Spleen (tissue), 11 donors: ENCODE results near the gene TRAPPC6A. TPM values are rescaled to one million over a fixed set of nuclear protein-coding genes. Genes with fewer than 3 reads are reported as not detected.

Source experiments
- DNase-seq: peaks from one replicate; pipeline ENCODE4 v3.0.0-alpha.2; 2020
- H3K27ac ChIP-seq, 8 donors: fragments of 200-600 bp; sonication (generic) in 7 of 8; 1 replicate in 4 of 8; 2 replicates in 4 of 8; pipeline versions ENCODE4 v1.5.0 to v1.8.0; 2016 to 2021; ENCODE audit warnings: inconsistent platforms in 4 of 8, mild to moderate bottlenecking in 4 of 8, moderate library complexity in 1 of 8
- H3K27me3 ChIP-seq, 7 donors: fragments of 200-600 bp; sonication (generic) in 6 of 7; replicated peaks in 1 of 7; 1 replicate in 4 of 7; 2 replicates in 3 of 7; pipeline versions ENCODE4 v1.5.0 to v1.8.0; 2016 to 2021; ENCODE audit warnings: inconsistent platforms in 3 of 7, mild to moderate bottlenecking in 1 of 7
- H3K36me3 ChIP-seq, 6 donors: fragments of 200-600 bp; sonication (generic) in 5 of 6; 1 replicate in 4 of 6; 2 replicates in 2 of 6; pipeline versions ENCODE4 v1.5.0 to v1.8.0; 2016 to 2021; ENCODE audit warnings: inconsistent platforms in 2 of 6
- H3K4me1 ChIP-seq, 6 donors: fragments of 200-600 bp; sonication (generic) in 5 of 6; 1 replicate in 3 of 6; 2 replicates in 3 of 6; pipeline versions ENCODE4 v1.5.0 to v1.8.0; 2016 to 2021; ENCODE audit warnings: inconsistent platforms in 3 of 6
- H3K4me3 ChIP-seq, 8 donors: fragments of 200-600 bp; sonication (generic) in 7 of 8; 1 replicate in 4 of 8; 2 replicates in 4 of 8; pipeline versions ENCODE4 v1.5.0 to v1.8.0; 2016 to 2021; ENCODE audit warnings: inconsistent platforms in 4 of 8, mild to moderate bottlenecking in 4 of 8, moderate library complexity in 2 of 8
- H3K9me3 ChIP-seq, 8 donors: fragments of 200-600 bp; sonication (generic) in 7 of 8; 1 replicate in 4 of 8; 2 replicates in 4 of 8; pipeline versions ENCODE4 v1.5.0 to v1.8.0; 2016 to 2021; ENCODE audit warnings: inconsistent platforms in 4 of 8
- CTCF ChIP-seq, 11 experiments: fragments of 200-600 bp in 7 of 11; fragments of 450-650 bp in 4 of 11; sonication (generic) in 4 of 11; IDR thresholded peaks in 8 of 11; conservative IDR thresholded peaks in 3 of 11; 1 replicate in 7 of 11; 2 replicates in 4 of 11; pipeline versions ENCODE4 v1.4.0 to v1.8.0; 2016 to 2021; ENCODE audit warnings: antibody characterized with exemption in 11 of 11, inconsistent platforms in 4 of 11, mild to moderate bottlenecking in 1 of 11
- POLR2A ChIP-seq, 3 donors: fragments of 450-650 bp; IDR thresholded peaks; one replicate each; pipeline ENCODE4 v1.5.1; 2017; ENCODE audit warnings: antibody characterized with exemption in 3 of 3, mild to moderate bottlenecking in 1 of 3
- POLR2AphosphoS5 ChIP-seq, 3 donors: sonication (generic); formaldehyde crosslinking; IDR thresholded peaks; one replicate each; pipeline ENCODE4 v1.5.1; 2017; ENCODE audit warnings: antibody characterized with exemption in 3 of 3
- WGBS, 5 donors: extraction: QIAGEN DNeasy Blood & Tissue Kit in 3 of 5; methylation state at CpG; one replicate each; pipeline versions ENCODE4 v1.1.5 to v1.1.7; 2013 to 2018; 5-methylcytosine and 5-hydroxymethylcytosine counted together
- intact Hi-C: fragments of 100-400 bp; cut with DNase I; formaldehyde crosslinking; loops from one replicate; pipeline ENCODE4 v1.15.0; 2023; ENCODE audit warnings: low total_unique reads
- polyA plus RNA-seq, 3 donors: library from polyadenylated mRNA; stranded (reverse); fragments of 200-250 nt; gene quantifications; one replicate each; pipeline ENCODE4 v1.2.1, GENCODE V29; 2013
- total RNA-seq, 7 donors: library from RNA; depleted of rRNA in 3 of 7; stranded (reverse); fragments of >200 nt in 3 of 7; fragmentation: NEBNext Ultra II Directional in 4 of 7; extraction: Animal tissue kit (Norgen Biotek cat#: 25700) in 4 of 7; gene quantifications; one replicate each; pipeline versions ENCODE4 v1.1.0 to v1.2.1, GENCODE V29; 2016 to 2021
- donor health status: healthy with polysubstance abuse.
- donor health status: DM: no; HTN: no; CAD: no; lungs with moderate emphysema.
- donor health status: DM: no; HTN: no; CAD: no.
- donor health status: Bipolar disorder and iron deficiency.
- donor health status: healthy.
- donor health status: DM: no; HTN: no; CAD: no.
- donor health status: DM: yes; HTN: yes; CAD: no.

The TRAPPC6A gene
- total and polyA plus RNA-seq, 10 donors, result 25.9 to 109 (median 39.8) TPM

- TF ChIP-seq POLR2AphosphoS5 (IDR thresholded peaks at IDR 0.05) (peak in 2 of 3 donors; percentile 24 to 68), CTCF (IDR thresholded peaks at IDR 0.05 in 8 of 11, conservative IDR thresholded peaks at IDR 0.05 in 3 of 11) (no peak)
- no peaks in the 10 kb centered on the region for H3K9me3 ChIP-seq
- intact Hi-C loops, result no loop called here
- no peaks in the 10 kb centered on the region for H3K27me3 ChIP-seq
- peak overlapping the region in 1 of 8 donors; percentile 28 for H3K4me3 ChIP-seq
- H3K27ac ChIP-seq, result peak overlapping the region; percentile 44 to 78 (median 69)
- WGBS, 5 donors, result 22 to 36% (median 32%) methylated on average over 7 of the region's 7 CpGs
- peaks cover 21 to 86% (median 59%) of the 10 kb centered on the region in 6 donors for H3K4me1 ChIP-seq
- H3K36me3 ChIP-seq, result peaks cover 0 to 10% (median 0%) of the 10 kb centered on the region in 6 donors
- DNase-seq, result no peak
Observed at GRCh38 chr19:45171211-45171623, 6.8 kb downstream of the TRAPPC6A start.

- peak overlapping the region in 7 of 8 donors; percentile 44 to 78 (median 73) for H3K27ac ChIP-seq
- peak overlapping the region in 1 of 8 donors; percentile 28 for H3K4me3 ChIP-seq
- intact Hi-C loops, result no loop called here
- H3K9me3 ChIP-seq, result no peaks in the 10 kb centered on the region
- H3K36me3 ChIP-seq, result peaks cover 0 to 10% (median 0%) of the 10 kb centered on the region in 6 donors
- no peaks in the 10 kb centered on the region for H3K27me3 ChIP-seq
- peaks cover 21 to 86% (median 59%) of the 10 kb centered on the region in 6 donors for H3K4me1 ChIP-seq
- TF ChIP-seq CTCF (IDR thresholded peaks at IDR 0.05 in 8 of 11, conservative IDR thresholded peaks at IDR 0.05 in 3 of 11) (no peak), POLR2A (IDR thresholded peaks at IDR 0.05) (no peak), POLR2AphosphoS5 (IDR thresholded peaks at IDR 0.05) (peak in 1 of 3 donors; percentile 0)
- 84 to 87% (median 86%) methylated on average over 18 to 21 of the region's 21 CpGs for WGBS, 5 donors
- DNase-seq, result no peak
Observed at GRCh38 chr19:45170146-45171106, 7.6 kb downstream of the TRAPPC6A start.

- no peak for TF ChIP-seq CTCF (IDR thresholded peaks at IDR 0.05 in 8 of 11, conservative IDR thresholded peaks at IDR 0.05 in 3 of 11)
- TF ChIP-seq POLR2AphosphoS5 (IDR thresholded peaks at IDR 0.05), result no peak
- TF ChIP-seq POLR2A (IDR thresholded peaks at IDR 0.05), result no peak
- Histone ChIP-seq H3K27ac (peak overlapping the region in 1 of 8 donors; percentile 47), H3K27me3 (no peaks in the 10 kb centered on the region), H3K9me3 (no peaks in the 10 kb centered on the region), H3K4me3 (no peak overlapping the region), H3K36me3 (peaks cover 0 to 10% (median 0%) of the 10 kb centered on the region in 6 donors), H3K4me1 (peaks cover 26 to 92% (median 65%) of the 10 kb centered on the region in 6 donors)
- no peak for DNase-seq
- intact Hi-C loops, result no loop called here
- WGBS, 5 donors, result 86 to 96% (median 93%) methylated on average over 9 to 10 of the region's 10 CpGs
Observed at GRCh38 chr19:45169602-45170001, 8.4 kb downstream of the TRAPPC6A start.
